WI38 (cell line): ENCODE results near the gene SSR1.

ENCODE experiments used
- H3K4me3 ChIP-seq: 2 replicates; pipeline ENCODE4 v1.5.1; 2011; ENCODE audit warnings: low read depth, mild to moderate bottlenecking, control low read depth, low read length
- TF ChIP-seq, protein P1 (sequence below): IDR thresholded peaks from 2 replicates; pipeline ENCODE4 v1.5.1; 2012; ENCODE audit warnings: low read depth, mild to moderate bottlenecking, control low read depth, low read length

SSR1 gene

DNA sequence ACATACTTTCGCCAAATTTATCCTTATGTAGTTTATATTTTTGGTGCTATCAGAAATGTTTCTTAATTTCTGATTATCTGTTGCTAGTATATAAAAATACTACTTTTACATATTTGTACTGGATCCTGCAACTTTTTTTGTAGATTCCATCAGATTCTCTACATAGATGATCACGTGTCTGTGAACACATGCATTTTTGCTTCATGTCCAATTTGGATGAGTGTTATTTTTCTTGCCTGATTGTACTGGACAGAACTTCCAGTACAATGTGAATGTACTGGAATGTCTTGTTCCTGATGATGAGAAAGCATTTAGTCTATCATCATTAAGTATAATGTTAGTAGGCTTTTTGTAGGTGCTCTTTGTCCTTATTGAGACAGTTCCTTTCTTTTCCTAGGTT lies 25.0 kb upstream of the SSR1 start:
- TF ChIP-seq, protein P1, sequence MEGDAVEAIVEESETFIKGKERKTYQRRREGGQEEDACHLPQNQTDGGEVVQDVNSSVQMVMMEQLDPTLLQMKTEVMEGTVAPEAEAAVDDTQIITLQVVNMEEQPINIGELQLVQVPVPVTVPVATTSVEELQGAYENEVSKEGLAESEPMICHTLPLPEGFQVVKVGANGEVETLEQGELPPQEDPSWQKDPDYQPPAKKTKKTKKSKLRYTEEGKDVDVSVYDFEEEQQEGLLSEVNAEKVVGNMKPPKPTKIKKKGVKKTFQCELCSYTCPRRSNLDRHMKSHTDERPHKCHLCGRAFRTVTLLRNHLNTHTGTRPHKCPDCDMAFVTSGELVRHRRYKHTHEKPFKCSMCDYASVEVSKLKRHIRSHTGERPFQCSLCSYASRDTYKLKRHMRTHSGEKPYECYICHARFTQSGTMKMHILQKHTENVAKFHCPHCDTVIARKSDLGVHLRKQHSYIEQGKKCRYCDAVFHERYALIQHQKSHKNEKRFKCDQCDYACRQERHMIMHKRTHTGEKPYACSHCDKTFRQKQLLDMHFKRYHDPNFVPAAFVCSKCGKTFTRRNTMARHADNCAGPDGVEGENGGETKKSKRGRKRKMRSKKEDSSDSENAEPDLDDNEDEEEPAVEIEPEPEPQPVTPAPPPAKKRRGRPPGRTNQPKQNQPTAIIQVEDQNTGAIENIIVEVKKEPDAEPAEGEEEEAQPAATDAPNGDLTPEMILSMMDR, result no peak
- H3K4me3 ChIP-seq, result no peak overlapping the region

DNA sequence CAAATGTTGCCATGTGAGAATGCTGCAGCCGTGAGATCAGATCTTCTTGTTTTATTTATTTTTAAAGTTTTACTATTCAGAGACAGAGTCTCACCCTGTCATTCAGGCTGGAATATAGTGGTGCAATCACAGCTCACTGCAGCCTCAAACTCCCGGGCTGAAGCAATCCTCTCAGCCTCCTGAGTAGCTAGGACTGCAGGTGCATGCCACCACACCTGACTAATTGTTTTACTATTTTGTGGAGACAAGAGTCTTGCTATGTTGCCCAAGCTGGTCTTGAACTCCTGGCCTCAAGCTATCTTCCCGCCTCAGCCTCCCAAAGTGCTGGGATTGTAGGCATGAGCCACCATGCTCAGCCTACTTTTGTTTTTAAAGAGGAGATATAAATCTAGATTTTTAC lies 22.5 kb upstream of the SSR1 start:
- TF ChIP-seq, protein P1, result no peak
- no peak overlapping the region for H3K4me3 ChIP-seq

DNA sequence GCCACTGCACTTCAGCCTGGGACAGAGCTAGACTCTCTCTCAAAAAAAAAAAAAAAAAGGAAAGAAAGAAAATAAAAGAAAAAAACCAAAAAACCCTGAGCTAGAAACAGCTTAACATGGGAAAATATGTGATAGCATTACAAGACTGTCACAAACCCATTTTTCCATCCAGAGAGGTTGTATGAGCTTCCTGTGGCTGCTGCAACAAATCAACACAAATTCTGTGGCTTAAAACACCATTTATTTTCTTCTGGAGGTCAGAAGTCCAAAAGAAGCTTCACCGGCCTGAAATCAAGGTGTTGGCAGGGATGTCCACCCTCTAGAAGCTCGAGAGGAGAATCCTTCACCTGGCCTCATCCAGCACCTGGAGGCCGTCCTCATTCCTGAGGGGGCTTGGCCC lies 21.7 kb upstream of the SSR1 start:
- TF ChIP-seq, protein P1, result no peak
- no peak overlapping the region for H3K4me3 ChIP-seq

DNA sequence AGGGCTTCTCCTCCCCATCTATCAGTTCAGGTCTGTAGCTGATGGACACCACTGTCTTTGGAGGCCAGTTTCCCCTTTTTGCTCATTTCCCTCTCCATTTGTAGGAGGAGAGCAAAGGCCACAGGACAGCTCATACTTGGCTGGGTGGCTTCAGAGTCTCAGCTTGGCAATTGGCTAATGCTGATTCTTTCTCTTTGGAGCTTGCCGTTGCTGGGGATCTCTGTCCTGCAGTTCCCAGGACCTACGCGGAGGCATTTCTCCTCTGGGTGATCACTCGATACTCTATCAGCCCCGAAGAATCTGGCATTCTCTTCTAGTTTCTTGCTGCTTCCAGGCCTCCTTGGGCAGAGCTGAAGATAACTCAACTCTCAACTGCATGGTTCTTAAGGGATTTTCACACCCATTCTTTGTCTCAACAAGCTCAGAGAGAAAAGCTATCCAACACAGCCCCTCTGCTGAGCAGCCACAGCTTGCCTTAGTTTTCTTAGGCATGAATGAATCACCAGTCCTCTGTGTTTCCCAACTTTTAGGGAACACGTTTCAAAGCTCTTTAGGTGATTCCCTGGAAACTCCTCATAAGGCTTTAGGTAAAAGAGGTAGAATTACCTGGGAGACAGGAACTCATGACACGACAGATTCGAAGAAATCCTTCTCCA lies 19.2 kb upstream of the SSR1 start:
- no peak overlapping the region for H3K4me3 ChIP-seq
- TF ChIP-seq, protein P1, result no peak

DNA sequence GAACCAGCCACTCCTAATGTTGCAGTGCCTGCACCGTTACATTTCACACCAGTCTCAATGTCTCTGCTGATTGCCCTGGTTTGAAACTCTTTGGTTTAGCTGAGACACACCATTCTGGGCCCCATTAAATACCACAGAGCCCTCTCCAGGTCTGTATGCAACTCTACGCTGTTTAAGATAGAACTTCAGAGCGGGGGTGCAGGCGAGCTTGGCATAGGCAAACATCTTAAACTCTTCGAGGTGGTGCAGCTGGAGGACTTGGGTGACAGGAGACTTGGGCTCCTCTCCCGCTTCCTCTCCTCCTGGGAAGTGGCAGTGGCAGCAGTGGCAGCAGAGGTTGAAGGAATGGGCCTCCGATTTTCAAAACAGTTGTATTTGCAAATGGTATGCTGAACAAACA lies 18.5 kb upstream of the SSR1 start:
- TF ChIP-seq, protein P1, result no peak
- no peak overlapping the region for H3K4me3 ChIP-seq

DNA sequence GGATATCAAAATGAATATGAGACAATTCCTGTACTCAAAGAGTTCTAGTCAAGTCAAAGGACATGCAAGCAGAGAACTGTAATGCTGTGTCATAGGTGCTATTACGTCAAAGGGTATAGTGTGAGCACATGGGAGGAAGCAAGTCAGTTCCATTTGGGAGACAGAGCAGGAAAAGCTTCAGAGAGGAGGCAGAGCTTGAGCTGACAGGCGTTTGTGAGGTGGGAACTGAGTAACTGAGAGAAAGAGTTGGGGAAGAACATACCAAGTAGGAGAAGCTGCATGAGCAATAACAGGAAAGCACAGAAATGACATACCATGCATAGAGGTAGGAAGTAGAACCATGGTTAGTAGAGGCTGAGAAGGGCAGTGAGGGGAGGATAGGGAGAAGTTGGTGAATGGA lies 15.2 kb upstream of the SSR1 start:
- TF ChIP-seq, protein P1, result no peak

DNA sequence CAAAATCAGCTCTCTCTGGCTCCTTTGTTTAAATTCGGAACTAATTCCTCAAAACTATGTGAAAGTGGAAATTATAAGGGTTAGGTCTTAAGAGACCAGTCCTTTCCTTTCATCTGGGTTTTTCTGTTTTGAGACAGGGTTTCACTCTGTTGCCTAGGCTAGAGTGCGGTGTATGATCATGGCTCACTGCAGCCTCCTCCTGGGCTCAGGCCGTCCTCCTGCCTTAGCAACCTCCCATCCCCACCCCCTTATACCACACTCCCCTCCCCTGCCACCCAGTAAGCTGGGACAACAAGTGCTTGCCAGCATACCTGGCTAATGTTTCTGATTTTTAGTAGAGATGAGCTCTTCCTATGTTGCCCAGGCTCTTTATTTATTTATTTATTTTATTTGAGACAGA lies 12.8 kb upstream of the SSR1 start:
- TF ChIP-seq, protein P1, result no peak
- no peak overlapping the region for H3K4me3 ChIP-seq

More for the DNA sequence above, 15.2 kb upstream of the SSR1 start:
- no peak overlapping the region for H3K4me3 ChIP-seq
